Measurements from ENCODE around the gene STRADA.

- TF ChIP-seq OSR1 (CRISPR knock-in tag; IDR thresholded peaks at IDR 0.05) (no peak), CREB5 (CRISPR knock-in tag; IDR thresholded peaks at IDR 0.05; ENCODE audit: low read depth) (no peak), TOX (CRISPR knock-in tag; IDR thresholded peaks at IDR 0.05; ENCODE audit: borderline replicate concordance) (no peak), BACH2 (CRISPR knock-in tag; IDR thresholded peaks at IDR 0.05; ENCODE audit: borderline replicate concordance) (no peak), ZFP3 (CRISPR knock-in tag; IDR thresholded peaks at IDR 0.05) (no peak), ZNF565 (CRISPR knock-in tag; conservative IDR thresholded peaks at IDR 0.05; ENCODE audit: low read depth) (no peak), ZFP30 (CRISPR knock-in tag; IDR thresholded peaks at IDR 0.05) (no peak)
- TF ChIP-seq, protein P1, sequence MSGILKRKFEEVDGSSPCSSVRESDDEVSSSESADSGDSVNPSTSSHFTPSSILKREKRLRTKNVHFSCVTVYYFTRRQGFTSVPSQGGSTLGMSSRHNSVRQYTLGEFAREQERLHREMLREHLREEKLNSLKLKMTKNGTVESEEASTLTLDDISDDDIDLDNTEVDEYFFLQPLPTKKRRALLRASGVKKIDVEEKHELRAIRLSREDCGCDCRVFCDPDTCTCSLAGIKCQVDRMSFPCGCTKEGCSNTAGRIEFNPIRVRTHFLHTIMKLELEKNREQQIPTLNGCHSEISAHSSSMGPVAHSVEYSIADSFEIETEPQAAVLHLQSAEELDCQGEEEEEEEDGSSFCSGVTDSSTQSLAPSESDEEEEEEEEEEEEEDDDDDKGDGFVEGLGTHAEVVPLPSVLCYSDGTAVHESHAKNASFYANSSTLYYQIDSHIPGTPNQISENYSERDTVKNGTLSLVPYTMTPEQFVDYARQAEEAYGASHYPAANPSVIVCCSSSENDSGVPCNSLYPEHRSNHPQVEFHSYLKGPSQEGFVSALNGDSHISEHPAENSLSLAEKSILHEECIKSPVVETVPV (CRISPR knock-in tag; IDR thresholded peaks at IDR 0.05), result no peak
- TF ChIP-seq, protein P2, sequence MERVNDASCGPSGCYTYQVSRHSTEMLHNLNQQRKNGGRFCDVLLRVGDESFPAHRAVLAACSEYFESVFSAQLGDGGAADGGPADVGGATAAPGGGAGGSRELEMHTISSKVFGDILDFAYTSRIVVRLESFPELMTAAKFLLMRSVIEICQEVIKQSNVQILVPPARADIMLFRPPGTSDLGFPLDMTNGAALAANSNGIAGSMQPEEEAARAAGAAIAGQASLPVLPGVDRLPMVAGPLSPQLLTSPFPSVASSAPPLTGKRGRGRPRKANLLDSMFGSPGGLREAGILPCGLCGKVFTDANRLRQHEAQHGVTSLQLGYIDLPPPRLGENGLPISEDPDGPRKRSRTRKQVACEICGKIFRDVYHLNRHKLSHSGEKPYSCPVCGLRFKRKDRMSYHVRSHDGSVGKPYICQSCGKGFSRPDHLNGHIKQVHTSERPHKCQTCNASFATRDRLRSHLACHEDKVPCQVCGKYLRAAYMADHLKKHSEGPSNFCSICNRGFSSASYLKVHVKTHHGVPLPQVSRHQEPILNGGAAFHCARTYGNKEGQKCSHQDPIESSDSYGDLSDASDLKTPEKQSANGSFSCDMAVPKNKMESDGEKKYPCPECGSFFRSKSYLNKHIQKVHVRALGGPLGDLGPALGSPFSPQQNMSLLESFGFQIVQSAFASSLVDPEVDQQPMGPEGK (CRISPR knock-in tag; IDR thresholded peaks at IDR 0.05; ENCODE audit: borderline replicate concordance), result no peak
Observed at GRCh38 chr17:63707151-63707550, 34.4 kb downstream of the STRADA start.

All from SK-N-SH treated with all-trans-retinoic acid at 6 μM for 48 hours (cell line).